Effector CD4-positive, alpha-beta T cell (primary cell): ENCODE results near the gene SUPT3H.
A peak's percentile ranks its signal among the peaks of the same experiment; 100 is the strongest.
"Not testable (repeated sequence)": the region's sequence is repeated elsewhere in the genome, so short reads cannot be mapped to it uniquely, and the experiment has no call there.

Experiments
- DNase-seq: peaks from one replicate; pipeline ENCODE4 v3.0.0-alpha.2; 2020

The SUPT3H gene

GRCh38 chr6:44935693-44936300 is 441.9 kb downstream of the SUPT3H start:
- DNase-seq, result no peak

- DNase-seq, result no peak
Measured at GRCh38 chr6:44933108-44933507, 444.6 kb downstream of the SUPT3H start.

DNA sequence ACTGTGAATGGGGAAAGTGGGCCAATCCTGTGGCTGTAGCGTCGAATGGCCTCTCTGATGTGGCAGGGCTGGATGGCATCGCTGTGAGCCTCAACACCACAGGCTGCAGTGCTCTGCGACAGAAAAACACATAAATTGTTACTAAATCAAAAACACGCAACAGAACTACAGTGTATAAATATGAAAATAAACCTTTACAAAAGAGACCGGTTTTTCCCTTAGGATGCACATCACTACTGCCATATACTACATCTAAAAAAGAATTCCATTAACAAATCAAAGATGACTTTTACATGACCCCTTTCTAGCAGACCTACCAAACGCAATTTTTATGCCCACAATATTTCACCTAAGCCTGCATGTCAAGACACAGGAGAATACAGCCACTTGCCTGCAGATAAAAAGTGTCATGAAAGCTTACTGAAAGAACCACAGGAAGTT is 445.1 kb downstream of the SUPT3H start:
- DNase-seq, result peak; percentile 39

GRCh38 chr6:44931385-44931784 is 446.3 kb downstream of the SUPT3H start:
- DNase-seq, result no peak

GRCh38 chr6:44926556-44926955 is 451.2 kb downstream of the SUPT3H start:
- DNase-seq, result no peak

GRCh38 chr6:44925100-44925739 is 452.5 kb downstream of the SUPT3H start:
- peak; percentile 51 for DNase-seq

DNA sequence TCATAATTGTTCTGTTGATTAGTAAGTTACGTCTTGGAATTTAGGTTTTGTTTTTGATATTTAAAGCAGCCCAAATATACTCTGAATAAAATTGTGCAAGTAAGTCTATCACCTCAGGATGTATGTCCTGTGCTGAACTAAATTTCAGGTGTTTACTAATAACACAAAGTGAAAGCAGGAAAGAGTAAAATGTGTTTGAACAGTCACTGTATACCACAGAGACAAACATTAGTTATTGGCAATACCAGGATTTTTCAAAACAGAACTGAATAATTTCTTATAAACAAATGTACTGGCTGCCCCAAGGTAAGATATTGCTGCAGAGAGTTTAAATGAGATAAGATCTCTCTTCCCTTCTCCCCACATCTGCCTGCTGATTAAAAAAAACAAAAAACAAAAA is 454.3 kb downstream of the SUPT3H start:
- no peak for DNase-seq

DNA sequence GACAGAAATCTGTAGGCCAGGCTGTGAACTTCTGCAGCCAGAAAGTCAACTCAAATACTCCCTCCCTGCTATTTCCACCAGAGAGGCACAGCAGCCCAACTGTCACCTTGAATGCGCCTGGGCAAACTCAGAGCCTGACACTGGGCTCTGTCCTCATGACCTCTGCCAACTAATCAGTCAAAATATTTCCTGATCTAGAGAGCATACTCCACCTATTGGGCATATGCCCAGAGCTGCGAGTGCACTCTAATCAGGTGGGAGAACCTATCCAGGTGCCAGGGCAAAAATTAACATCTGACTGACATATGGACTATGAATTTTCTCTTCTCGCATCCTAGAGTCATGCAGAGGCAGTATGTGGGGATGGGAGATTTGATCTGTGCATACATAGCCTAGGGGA is 455.9 kb downstream of the SUPT3H start:
- no peak for DNase-seq

DNA sequence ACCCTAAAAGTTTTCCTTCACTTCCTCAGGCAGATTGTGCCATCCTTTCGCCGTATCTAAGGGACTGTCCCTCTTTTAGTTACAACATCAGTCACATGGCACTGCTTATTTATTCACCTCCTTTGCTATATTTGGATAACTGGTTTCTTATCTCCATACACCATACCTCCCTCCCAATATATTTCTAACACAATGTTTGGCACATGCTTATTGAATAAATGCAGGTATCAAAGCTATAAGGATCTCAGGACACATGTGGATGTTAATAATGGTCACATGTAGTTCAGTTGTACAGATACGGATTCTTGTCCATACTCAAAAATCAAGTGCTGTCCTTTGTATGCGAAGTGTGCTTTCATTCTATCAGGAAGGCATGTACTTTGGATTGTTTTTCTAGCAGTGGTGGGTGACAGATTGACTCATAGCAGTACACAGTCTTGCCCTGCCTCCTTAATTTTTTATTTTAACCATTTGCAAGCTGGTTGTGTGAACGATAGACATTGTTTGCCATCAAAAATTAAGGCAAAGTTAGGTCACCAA is 456.7 kb downstream of the SUPT3H start:
- no peak for DNase-seq

GRCh38 chr6:44918671-44919296 is 458.9 kb downstream of the SUPT3H start:
- no peak for DNase-seq

DNA sequence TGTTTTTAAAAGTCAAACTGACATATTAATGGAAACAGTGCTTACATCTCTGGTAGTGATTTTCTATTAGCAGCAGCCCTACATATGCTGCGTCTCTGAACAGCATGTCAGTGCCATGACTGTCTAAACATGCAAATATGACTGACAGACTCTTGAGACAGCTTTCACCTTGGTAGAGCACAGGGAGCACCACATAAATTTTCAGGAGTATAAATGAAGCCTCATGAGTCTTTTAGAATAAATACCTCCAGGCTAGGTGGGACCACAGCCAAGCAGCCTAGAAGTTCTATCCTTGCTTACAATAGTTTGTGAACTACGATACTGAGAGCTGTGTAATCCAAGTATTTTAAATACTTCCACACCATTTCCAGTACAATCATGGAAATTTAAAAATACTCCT is 460.3 kb downstream of the SUPT3H start:
- no peak for DNase-seq

- DNase-seq, result no peak
Measured at GRCh38 chr6:44915111-44915510, 462.6 kb downstream of the SUPT3H start.

DNA sequence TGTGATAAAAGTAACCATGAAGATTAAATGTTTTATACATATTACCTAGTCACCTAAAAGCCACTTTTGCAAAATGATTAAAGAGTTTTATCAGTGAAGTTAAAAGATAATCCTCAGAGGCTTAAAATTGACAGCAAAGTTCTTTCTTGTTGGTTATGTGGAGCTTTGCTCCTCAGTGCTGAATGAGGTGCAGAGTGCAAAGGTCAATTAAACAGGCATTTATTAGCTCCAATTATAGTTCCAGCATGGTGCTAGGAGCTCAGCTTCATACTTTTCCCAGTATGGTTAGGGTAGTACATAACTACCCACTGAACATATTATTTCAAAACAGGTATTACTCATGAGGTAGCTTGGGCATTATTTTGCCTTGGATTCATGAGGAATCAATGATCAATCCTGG is 463.6 kb downstream of the SUPT3H start:
- no peak for DNase-seq

GRCh38 chr6:44906761-44907160 is 471.0 kb downstream of the SUPT3H start:
- DNase-seq, result no peak

DNA sequence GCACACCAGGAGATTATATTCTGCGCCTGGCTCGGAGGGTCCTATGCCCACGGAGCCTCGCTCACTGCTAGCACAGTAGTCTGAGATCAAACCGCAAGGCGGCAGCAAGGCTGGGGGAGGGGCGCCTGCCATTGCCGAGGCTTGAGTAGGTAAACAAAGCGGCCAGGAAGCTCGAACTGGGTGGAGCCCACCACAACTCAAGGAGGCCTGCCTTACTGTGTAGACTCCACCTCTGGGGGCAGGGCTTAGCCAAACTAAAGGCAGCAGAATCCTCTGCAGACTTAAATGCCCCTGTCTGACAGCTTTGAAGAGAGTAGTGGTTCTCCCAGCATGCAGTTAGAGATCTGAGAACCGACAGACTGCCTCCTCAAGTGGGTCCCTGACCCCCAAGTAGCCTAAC is 477.4 kb downstream of the SUPT3H start:
- not testable (repeated sequence) for DNase-seq

DNA sequence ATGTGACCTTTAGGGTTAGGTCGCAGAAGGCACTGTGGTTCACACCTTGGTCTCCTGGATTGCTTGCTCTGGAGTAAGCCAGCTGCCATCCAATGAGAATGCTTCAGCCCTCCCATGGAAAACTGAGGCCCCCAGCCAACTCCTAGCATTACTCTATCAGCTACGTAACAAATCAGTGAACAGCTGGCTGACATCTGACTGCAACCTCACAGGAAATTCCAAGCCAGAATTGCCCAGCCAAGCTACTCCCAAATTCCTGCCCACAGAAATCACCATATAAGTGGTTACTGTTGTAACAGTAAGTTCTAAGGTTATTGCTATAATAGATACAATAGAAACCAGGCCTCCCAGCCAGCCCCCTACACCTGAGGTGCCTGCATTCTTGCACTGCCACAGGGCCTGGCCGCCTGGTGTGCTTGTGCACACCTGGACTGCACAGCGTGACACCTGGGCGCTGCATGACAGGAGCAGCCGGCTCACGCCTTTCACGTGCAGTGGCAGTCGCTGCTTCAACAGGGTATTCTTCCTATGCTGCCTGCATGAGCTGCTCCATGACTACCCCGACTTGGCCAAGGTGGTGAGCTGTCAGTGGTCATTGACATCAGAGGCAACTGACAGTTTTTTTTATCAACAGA is 479.3 kb downstream of the SUPT3H start:
- no peak for DNase-seq

DNA sequence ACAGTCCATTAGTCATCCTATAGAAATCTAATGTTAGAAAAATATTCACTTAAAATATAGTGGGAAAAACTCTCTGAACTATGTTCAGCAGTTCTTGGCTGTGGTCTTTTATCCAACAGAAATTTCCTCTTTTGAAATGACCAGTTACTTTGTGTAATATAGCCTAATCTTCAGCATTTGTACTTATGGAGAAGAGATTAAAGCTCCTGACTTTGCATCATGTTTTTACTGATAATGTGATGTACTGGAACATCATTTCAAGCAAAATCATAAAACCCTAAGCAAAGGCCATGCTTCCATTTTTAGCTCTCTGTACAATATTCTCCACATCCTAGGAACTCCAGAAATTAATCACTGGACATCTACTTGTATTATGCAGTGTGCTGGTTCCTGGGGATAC is 480.4 kb downstream of the SUPT3H start:
- DNase-seq, result no peak

DNA sequence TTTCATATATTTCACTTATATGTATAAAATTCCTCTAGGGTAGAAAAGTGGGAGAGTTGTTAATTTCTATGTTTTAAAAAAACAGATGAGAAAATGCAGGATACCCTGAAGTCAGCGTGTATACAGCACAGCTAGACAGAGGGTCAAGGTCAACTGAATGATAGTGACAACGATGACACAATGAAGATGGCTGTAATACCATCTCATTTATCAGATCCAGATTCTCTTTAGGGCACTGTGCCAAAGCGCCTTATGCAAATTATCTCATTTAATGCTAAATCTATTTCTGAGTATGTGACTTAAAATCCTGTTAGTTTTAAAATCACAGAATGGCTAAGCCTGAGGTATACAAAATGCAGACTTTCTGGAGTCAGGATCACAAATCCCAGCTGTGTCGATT is 481.0 kb downstream of the SUPT3H start:
- DNase-seq, result no peak

GRCh38 chr6:44892579-44892978 is 485.2 kb downstream of the SUPT3H start:
- DNase-seq, result no peak

DNA sequence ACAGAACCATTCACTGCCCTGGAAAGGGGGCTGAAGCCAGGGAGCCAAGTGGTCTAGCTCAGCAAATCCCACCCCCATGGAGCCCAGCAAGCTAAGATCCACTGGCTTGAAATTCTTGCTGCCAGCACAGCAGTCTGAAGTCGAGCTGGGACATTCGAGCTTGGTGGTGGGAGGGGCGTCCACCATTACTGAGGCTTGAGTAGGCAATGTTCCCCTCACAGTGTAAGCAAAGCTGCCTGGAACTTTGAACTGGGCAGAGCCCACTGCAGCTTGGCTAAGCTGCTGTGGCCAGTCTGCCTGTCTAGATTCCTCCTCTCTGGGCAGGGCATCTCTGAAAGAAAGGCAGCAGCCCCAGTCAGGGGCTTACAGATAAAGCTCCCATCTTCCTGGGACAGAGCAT is 498.7 kb downstream of the SUPT3H start:
- DNase-seq, result not testable (repeated sequence)

- DNase-seq, result not testable (repeated sequence)
Measured at GRCh38 chr6:44876638-44877037, 501.1 kb downstream of the SUPT3H start.

- DNase-seq, result no peak
Measured at GRCh38 chr6:44869321-44869897, 508.3 kb downstream of the SUPT3H start.

DNA sequence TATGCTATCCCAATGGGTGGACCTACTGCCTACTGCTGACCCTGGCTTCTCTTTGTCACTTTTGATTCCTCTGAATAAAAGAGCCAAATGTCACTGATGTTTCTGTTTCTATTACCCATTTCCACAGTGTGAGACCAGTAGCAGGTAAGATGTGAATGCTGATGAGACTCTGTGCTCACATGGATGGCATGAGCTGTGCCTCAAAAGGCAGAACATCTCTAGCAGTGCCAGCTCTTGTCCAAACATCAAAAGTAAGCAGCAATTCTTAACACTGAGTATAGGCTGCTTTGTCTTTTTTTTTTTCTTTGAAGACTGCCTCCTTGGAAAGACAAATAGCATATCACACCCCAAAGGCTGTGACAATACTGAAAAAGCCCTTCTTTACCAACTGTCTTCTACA is 508.8 kb downstream of the SUPT3H start:
- DNase-seq, result no peak
